NK-92 (cell line): ENCODE measurements around the gene EFR3B.

Source experiments
- DNase-seq: peaks from one replicate; lab custom pipeline; 2025; ENCODE audit not compliant: unreplicated experiment; lab: John Stamatoyannopoulos, UW

The EFR3B gene

DNA sequence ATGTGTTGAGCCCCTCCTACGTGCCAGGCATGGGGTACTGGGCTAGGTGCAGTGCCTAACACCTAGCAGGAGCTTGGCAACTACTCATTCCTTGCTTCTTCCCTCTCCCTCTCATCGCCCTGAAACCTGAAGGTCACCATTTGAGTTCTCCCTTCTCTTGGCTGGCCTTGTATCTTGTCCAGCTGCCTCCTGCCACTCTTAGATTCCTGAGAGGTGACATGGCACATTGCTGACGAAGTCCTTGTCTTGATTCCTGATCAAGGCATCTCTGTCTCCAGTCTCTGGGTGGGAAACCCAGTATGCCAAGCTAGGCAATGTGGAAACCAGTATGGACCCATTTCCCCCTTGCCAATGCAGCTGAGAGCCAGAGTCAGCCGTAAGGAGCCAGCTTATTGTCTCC is 9.0 kb upstream of the EFR3B start:
- no peak for DNase-seq

DNA sequence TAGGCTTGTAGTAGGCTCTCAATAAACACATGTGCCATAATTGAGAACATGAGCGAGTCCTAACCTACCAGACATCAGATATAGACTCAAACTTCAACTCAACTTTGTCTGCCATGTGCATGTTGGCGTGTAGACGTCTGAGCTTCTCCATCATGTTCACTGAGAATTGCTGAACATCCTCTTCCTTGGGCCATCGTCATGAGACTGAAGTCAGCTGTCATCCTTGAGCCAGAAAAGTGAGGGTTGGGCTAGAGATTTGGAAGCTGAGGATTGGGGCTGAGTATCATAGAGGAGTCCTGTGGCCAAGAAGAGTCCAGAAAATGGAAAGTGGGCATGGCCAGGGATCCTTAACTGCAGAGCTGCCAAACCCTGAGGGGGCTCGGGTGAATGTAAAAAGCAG is 7.8 kb upstream of the EFR3B start:
- no peak for DNase-seq

DNA sequence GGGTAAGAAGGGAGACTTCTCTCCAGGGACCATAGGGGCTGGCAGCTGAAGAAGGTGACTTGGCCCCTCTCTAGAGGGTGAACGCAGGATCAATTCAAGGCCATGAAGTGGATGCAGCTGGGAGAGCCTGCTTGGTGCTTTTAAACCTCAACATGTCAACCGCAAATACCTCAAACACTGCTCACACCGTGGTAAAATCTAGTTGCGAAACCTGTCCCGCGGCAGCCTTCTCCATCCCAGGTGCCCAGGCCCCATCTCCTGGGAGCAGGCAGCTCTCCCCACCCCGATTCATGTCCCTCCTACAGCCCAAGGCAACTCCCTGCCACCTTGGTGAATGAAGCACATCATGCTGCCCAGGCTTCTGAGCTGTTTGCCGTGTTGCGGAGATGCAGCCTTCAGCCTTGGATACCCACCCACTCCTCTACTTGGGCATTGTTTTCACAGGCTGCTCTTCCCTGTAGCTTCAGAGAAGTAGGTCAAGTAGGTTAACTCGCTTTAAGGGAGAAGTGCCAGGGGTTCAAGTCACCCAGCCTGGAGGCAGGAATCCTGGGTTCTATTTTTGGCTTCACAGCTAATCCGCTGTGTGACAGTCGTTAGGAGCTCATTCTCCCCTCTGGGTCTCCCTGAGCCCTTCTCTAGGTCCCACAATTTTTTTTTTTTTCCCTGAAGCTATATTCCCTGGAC is 6.2 kb upstream of the EFR3B start:
- DNase-seq: no peak

DNA sequence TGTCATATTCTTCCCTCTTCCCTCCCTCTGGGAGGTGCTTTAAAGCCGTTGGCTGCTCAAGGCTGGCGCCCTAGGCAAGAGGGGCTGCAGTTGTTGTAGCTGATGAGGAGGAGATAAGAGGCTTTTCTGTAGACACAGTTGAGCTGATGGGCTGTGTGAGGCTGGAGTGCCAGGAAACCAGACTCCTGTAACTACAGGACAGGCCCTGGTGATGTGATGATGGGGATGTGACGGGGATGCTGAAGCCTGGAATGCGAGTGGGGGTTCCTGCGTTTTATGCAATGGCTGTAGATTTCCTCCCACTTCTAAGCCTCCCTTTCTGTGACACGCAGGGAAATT is 5.7 kb upstream of the EFR3B start:
- no peak for DNase-seq

DNA sequence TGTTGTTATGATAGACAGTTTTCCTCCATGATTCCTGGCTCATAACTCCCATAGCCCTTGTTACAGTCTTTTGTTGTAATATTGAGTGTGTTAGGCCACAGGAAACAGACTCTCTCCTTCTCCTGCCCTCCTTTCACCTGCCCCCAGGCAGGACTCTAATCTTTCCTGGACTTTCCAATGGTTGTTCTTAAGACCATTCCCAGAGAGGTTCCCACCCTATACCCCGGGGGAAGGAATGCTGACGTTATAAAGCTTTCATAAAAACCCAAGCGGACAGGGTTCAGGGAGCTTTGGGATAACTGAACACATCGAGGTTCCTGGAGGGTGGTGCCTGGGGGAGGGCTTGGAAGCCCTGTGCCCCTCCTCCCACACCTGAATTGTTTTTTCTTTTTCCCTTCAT is 2.8 kb upstream of the EFR3B start:
- DNase-seq: no peak

DNA sequence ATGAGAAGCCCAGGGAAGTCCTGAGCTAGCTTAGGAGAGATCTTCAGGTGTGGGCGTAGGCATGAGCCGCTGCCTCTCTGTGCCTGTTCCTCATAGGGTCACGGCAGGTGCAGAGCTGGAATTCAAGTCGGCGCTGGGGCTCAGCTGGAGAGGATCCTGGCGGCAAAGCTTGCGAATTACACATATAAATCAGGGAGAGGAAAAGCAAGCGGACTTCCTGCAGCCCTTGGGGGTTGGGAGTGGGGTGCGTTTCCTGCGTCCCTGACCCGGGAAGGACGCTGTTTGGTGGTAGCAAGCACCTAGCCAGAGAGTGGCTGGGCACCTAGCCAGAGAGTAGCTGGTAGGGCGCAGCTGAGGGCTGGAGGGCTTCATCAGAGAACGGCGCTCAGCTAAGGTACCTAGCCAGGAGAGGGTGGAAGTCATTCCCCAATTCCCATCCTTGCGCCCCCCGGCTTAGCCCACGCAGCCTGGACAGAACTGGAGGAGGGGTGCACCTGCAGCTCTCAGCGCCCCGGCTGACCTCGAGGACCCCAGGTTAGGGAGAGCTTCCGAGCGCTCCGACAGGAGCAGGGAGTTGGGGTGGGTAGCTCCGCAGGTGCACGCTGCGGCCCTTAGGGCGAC is 459 bp upstream of the EFR3B start:
- no peak for DNase-seq

DNA sequence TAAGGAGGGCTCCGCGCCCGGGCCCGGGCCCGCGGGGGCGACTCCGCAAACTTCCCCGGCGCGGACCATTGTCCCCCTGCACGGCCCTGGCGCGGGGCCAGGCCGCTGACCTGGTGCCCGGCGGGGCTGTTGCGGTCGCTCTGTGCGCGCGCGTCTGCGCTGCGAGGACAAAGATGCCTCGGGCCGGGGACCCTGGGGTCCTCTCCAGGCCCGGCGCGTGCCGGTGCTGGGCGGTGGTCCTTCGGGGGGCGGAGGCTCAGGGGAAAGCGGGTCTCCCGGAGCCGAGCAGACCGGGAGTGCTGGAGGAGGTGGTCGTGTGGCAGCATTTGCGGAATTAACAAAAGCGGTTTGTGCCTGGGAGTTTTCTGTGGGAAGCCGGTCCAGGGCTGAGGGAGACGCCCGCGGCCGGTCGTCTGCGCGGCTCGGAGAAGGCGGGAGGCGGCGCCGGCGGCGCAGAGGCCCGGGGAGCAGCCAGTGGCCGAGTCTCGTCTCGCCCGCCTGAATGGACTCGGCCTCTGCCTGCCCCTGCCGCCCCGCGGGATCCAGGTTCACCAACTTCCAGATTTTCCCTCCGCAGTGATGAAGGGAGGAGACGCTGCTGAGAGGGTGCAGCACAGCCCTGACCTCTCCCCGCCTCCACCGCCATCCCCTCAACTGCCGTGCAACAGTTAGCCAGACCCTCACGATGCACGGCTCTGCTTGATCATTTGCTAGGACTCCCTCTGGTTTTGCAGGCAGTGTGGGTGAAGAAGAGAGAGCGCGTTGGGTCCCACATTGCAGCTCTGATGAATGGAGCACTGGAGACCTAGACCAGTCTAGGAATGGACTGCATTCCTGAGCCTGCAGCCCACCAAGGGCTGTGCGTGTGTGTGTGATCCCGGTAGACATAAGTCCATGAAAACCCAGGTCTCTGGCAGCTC is 705 bp downstream of the EFR3B start:
- DNase-seq: no peak

DNA sequence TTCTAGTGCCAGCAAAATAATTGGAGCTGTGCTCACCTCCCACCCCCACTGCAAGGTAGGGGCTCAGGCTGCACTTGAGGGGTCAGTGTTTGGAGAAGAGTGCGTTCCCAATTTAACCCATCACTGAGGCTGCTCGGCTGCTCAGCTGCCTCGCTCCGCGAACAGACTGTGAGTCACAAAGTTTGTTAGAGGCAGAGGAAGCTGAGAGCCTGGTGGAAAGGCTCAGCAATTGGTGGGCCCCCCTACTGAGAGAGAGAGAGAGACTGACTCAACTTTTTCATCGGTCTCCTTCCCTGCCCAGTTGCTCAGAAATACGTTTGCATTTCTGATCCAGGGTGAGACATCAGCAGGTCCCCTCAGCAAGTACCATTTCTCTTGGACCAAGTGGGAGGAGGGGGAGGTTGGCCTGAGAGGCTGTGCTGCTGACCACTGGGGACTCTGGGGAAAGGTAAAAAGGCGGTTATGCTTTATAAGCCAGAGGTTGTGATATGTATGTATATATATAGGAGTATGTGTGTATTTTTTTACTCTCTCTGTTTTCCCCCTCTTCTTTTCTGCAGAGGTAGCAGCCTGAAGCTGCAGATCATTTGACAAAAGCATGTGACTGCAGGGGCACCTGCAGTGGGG is 1.5 kb downstream of the EFR3B start:
- DNase-seq: no peak

DNA sequence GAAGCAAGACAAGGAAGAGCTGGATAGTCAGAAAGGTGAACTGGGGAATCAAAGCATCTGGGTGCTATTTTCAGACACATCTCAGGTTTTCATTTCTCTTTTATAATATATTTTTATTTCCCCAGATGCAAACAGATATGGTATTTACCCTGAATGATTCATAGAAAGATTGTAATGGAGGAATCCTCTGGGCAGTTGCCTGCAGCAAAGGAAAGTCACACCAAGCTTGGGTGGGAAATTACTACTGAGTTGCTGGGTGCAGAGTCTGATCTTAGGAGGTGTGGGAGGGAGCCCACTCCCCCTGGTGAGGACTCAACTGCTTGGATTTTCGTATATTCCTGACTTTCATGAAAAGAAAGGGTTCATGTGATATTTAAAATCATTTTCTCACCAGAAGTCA is 2.1 kb downstream of the EFR3B start:
- no peak for DNase-seq

DNA sequence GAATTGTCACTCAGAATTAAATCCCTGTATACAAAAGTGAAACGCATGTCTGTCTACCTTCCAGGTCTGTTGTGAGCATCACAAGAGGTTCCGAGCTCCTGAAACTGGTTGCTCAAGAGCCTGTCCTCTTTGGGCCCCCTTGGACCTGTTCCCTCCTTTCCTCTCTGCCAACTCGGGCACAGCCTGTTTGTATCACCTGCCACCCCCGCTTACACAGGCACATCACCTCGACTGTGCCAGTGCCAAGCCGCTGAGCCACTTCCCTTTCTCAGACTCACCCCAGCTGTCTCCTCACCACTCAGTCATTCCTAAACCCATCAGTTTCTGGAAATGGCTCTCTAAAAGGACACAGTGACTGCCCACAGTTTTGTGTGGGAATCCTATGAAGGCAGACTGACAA is 3.1 kb downstream of the EFR3B start:
- DNase-seq: no peak

DNA sequence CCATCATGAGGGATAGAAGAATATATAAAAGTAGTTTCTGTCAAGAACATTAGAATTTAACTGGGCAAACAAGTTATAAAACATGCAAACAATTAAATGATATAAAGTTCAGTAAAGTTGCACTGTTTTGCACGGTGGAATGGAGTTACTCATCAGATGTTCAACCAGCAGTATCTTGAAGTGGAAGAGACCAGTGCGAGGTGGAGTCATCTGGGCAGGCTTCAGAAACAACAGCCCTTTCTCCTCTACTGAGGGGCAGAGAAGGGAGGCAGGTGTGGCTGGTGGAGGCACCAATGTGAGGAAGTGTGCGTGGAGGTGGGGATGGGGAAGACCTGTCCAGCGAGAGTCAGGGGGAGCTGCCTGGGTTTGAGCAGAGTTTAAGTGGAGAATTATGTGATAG is 7.5 kb downstream of the EFR3B start:
- no peak for DNase-seq

DNA sequence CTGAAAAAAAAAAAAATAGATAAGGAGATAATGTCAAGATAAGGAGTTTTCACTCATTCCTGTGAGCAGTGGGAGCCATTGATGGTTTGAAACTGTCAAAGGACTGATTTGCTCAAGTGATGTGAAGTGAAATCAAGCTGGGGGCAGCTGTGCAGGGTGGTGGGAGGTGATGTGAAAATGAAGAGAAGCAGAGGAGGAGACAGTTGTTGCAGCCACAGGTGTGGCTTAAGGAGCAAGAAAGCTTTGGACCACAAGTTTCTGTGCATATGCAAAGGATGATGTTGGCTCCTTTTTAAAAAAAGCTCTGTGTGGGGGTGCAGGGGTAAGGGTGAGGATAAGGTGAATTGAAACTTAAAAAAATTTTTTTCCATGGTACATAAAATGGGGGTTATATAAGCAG is 8.3 kb downstream of the EFR3B start:
- no peak for DNase-seq

DNA sequence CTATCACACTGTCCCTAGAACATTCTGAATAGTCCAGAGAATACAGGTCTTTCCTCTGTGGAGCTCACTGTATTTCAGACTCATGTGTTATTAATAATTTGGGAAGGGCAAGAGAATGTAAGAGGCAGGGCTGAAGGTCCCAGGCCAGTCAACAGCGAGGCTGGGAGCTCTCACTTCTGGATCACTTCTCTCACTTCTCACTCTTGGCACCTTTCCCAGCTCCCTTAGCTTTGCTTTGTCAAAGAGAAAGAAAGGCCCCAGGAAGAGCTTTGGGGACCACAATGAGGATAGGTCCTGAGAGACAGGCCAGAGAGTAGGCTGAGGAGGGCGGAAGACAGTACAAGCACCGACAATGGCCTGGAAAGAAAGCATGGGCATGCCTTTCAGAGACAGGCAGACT is 11.2 kb downstream of the EFR3B start:
- DNase-seq: no peak

DNA sequence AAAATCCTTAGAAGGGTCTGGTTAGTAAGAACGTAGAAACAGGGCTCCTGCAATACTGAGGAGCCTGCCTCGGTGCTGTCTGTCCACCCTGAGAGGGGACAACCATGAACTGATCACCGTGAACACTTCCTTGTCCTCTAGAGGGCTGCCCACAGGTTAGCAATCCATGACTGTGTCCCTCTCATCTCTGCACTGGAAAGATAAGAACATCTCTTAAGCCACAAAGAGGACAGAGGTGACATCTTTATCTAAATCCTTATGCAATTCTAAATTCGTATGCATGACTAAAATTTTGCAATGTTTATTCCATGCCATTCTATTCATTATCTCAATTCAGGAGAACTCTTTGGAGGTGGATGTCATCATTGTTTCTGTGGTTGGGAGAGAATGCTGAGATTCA is 12.8 kb downstream of the EFR3B start:
- no peak for DNase-seq

DNA sequence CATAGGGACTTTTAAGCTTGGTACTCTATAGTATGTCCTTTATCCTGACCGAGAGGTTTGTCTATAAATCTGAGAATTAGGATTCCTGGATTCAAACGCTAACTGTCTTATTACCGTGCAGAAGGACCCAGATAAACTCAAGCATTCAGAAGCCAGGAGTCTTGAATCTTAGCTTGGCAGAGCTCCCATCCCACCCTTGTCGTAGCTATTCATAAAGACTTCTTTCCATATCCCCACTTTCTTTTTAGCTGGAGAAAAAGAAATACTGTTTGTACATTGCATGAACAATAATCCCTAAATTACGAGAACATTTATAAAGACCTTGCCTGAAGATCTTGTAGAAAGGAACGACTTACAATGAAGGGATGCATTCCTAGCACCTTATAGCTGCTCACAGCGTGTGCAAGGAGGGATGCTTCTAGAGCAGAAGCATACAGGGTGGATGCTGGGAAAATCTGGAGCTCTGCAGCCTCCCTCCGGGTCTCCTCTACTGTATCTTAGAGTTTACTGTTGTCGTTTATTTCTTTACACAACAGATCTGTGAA is 13.6 kb downstream of the EFR3B start:
- no peak for DNase-seq

DNA sequence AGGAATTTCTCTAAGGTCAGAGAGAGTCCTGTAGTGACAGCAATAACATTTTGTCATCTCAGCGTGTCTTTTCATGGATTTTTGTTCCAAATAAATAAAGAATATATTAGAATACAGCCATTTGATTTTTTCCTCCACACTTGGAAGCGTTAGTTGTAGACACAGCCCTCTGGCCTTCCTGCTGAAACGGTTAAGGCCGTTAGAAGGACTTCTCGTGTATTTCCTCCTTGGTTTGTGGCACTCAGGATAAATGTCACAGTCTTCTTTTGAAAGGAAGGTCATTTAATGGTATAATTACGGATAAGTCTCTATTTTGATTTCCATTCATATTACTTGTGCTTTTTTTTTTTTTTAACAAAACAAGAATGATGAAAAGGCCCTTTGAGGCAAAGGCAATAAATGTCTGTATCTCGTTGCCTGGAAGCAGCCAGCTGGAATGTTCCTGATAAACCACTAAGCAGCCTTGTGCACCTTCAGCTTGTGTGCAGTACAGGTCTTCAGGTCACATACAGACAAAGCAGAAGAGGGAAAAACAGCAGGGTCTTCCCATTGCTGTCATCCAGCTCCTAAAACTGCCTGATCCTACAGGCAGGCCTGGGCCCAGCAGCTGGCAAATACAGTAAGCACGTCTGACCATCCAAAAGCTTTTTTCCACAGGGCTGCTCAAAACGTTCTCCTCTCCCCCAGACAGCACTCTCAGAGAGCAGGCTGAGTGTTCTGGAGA is 14.4 kb downstream of the EFR3B start:
- no peak for DNase-seq

DNA sequence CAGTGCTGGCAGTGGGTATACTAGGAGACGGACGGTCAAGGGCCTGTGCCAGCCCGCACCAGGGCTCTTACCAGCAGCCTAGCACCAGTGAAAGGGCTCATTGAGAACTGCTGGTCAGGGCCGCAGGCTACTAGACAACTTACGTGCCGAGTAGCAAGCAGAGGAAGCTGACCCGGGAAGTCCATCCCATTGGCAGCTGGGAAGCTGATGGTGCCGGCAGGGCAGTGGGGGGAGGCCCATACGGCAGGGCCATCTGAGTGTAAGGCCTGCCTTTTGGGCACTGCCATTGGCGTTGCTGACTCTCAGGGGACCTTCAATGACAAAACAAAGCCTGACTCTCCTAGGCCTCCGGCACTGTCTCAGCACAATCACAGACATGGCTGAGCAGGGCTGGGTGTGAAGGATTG is 20.6 kb downstream of the EFR3B start:
- no peak for DNase-seq

DNA sequence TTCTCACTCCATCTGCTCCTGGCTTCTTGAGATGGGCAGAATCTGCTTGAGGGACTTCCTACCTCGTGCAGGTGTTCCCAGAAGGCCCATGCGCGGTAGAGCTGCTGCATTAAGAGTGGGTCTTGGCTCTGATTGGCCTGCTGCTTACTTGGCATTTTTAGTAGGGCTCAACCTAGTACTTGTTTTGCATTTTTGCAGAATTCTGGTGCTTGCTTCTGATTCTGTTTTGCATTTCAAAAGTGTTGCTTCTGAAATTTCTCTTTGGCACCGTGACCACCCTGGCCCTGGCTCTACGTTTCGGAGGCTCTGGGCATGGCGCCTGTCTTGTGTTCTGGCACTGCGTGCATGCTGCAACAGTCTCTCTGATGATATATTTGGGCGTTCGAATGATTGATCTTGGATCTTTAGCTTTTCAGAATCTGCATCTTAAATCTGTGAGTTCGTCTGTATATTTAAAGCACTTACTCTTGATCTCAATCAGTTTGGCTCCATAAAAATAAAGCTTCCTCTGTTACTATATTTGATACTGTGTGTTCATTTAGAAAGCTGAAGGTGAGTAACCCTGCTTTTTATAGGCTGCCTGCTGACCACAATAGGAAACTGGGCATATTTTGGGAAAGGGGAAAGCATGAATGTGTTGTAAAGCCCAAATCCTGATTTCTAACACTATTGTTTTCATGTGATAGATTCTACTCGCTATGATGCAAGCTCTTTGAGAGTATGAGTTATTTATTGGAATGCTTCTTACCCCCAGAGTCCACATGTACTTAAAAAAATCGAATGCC is 22.2 kb downstream of the EFR3B start:
- DNase-seq: no peak

DNA sequence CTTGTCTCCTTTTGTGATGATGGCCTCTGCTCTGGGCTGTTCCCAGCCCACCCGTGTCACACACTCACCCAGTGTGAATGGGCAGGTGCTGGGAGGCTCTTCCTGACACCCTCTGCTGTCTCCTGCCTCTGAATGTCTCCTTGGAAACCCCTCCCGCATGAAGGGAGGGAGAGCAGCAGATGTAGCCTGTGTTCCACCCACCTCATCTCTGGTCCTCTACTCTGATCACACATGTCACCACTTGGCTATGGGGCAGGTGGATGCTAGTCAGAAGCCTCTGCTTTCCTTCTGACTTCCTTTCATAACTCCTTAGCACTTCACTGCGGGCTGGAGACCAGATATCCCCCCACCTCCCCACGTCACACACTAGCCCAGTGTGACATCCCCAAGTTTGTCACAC is 23.9 kb downstream of the EFR3B start:
- no peak for DNase-seq

DNA sequence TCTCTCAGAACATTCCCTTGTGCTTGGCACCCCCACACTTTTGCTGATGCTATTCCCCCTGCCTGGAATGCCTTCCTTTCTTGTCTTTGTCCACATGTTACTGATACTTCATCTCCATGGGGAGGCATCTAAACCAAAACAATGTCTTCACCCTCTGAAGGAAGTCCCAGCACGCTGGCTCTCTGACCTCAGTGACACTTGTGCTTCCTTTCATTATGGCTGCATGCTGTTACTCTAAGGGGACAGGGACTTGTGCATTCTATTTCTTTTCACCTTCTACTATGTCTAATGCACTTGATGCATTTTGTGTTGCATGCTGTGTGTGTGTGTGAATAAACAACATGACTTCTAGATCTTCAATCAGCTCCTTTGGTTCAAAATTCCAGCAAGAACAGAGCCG is 24.6 kb downstream of the EFR3B start:
- no peak for DNase-seq
